ENCODE measurements around the gene CYP19A1.
"Not testable (repeated sequence)": the region's sequence is repeated elsewhere in the genome, so short reads cannot be mapped to it uniquely, and the experiment has no call there.

The CYP19A1 gene

GRCh38 chr15:51298620-51299019, 39.8 kb downstream of the CYP19A1 start:
- no peak for DNase-seq (ENCODE audit: low read depth in 2 of 2)

DNA sequence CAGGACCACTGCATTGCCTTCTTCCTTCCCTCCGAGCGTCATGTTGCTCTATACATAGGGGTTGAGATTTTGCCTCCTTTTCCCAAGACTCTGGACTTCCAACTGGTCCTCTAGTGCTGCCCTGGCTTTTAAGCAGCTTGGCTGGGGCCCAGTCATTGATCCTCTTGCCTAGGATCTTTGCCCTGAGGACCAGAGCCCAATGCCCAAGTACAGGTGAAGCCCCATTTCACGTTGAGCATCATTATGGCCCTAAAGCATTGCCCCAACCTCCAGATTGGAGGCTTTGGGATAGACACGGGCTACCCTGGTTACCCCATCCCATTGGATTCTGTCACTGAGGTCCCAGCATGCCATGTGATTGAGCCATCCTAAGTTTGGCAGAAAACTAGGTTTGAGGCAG, 47.7 kb downstream of the CYP19A1 start:
- no peak for DNase-seq (ENCODE audit: low read depth in 2 of 2)

DNA sequence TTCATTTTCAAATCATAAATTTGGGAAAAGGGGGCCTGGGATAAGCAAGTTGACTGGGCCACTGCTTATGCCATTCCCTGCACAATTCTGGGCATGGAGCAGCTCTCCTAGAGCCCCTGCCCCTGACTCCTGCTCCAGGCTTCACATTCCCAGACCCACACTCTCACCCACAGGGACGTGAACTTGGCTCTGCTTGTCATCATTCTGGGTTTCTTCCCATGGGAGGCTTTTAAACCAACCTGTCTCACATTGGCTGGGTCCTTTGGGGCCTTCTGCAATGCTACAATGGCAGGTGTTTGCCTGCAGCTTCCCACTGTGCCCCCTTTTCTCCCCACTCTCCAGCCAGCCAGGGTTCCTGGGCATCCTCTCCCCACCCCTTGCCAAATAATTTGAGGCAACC, 49.1 kb downstream of the CYP19A1 start:
- no peak for DNase-seq (ENCODE audit: low read depth in 2 of 2)

- DNase-seq (ENCODE audit: low read depth in 2 of 2): no peak
Observed at GRCh38 chr15:51288143-51289065, 50.0 kb downstream of the CYP19A1 start.

DNA sequence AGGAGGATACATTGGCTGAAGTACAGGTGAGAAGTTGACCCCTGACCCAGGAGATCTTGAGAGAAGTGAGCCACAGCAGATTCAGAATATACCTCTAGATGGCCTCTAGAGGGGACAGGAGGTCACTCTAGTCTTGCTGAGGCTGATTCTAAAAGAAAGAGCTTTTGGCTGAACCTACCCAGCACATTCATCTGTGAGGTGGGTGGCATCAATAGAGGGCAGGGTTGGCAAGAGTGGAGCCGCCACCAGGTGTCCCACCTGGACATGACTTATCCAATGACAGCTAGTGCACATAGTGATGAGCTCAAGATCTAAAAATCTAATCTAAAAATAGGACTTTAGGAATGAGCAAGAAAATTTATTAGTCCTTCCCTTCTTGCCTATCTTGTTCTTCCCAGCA, 51.6 kb downstream of the CYP19A1 start:
- DNase-seq (ENCODE audit: low read depth in 2 of 2): no peak

- no peak for DNase-seq (ENCODE audit: low read depth in 2 of 2)
Observed at GRCh38 chr15:51285399-51285798, 53.0 kb downstream of the CYP19A1 start.

DNA sequence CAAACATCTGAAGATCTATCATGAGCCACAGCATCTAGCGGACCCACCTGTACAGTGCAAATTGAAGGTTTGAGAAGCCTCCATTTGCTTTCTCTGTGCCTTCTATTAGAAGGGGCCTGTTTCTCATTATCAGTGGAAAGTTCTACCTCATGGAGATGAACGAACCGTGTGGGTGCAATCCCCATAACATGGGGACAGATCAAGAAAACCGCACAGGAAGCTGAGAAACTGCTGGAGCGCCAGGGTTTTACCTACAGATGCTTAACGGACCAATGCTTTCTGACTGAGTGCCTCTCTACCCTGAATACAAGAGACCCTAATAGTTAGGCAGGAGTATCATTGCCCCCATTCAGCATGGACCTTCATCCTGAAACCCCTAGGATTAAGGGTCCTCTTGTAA, 53.5 kb downstream of the CYP19A1 start:
- no peak for DNase-seq (ENCODE audit: low read depth in 2 of 2)

GRCh38 chr15:51283026-51283425, 55.4 kb downstream of the CYP19A1 start:
- no peak for DNase-seq (ENCODE audit: low read depth in 2 of 2)

- DNase-seq (ENCODE audit: low read depth in 2 of 2): not testable (repeated sequence)
Observed at GRCh38 chr15:51282241-51282640, 56.2 kb downstream of the CYP19A1 start.

- no peak for DNase-seq (ENCODE audit: low read depth in 2 of 2)
Observed at GRCh38 chr15:51281368-51281967, 56.9 kb downstream of the CYP19A1 start.

DNA sequence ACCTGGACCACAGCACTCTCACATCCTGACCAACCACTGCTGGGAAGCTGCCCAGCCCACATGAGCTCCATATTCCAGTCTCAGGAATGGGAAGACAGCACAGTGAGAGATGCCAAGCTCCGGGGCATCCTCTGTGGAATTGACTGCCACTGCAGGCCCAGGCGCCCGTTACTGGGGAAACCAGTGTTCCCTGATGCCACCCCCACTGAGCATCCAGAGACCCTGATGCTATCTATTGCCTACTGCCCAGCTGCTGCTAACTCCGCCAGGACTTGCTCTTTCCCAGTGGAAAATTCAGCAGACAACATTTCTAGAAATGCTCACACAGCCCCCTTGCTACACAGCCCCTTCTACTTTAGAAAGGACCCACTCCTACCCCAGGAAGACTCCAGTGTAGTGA, 57.6 kb downstream of the CYP19A1 start:
- DNase-seq (ENCODE audit: low read depth in 2 of 2): no peak

DNA sequence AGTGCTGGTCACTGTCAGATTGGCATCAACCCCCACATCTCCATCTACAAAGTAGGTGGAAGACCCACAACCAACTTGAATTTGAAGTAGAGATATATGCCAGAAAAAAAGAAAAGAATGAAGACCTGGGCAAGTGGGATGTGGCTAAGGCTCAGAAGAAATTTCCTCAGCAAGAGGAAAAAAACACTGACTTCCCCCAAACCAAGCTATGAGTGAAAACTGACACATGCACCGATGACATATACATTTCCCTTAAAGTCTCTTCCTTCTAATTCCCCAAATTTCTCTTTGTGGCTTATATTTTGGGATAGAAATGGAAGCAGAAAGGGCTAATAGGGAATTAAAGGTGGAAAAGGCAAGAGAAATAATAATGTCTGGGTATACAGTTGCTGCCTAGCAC, 59.0 kb downstream of the CYP19A1 start:
- no peak for DNase-seq (ENCODE audit: low read depth in 2 of 2)

- no peak for DNase-seq (ENCODE audit: low read depth in 2 of 2)
Observed at GRCh38 chr15:51277101-51277500, 61.3 kb downstream of the CYP19A1 start.

GRCh38 chr15:51274956-51275355, 63.4 kb downstream of the CYP19A1 start:
- no peak for DNase-seq (ENCODE audit: low read depth in 2 of 2)

DNA sequence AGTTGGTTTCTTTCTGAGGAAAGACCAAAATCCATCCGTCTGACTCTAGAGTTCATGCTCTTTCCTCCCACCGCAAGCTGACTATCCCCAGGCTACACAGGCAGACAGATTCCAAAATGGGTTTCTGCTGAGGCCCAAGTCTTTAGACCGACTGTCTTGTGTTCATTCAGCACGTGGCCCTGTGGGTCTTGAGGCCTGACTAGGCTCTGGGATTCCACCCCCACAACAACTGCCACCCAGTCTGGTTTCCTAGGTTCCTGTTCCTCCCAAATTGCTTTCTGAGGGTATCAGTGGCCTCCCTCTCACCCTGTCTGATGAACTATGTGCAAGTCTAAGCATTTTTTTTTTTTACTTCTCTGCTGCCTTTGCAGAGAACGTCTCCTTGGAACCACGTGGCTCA, 67.7 kb downstream of the CYP19A1 start:
- no peak for DNase-seq (ENCODE audit: low read depth in 2 of 2)

DNA sequence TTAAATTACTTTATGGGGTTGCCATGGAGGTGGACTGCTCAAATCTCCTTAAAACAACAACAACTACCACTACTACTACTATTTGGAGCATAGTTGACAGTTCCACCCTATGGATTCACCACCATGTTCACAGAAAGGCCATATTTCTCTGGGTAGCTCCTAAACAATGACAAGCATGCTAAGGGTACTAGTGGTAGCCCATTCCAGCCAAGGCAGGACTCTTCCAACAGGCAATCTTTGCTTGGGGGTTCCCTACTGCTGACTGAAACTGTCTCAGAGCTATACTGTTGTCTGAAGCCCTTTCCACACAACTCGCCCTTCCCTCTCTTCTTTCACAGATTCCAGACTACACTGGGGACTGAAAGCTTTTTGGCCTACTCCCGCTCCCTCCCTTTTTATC, 68.9 kb downstream of the CYP19A1 start:
- DNase-seq (ENCODE audit: low read depth in 2 of 2): no peak

GRCh38 chr15:51267703-51268083, 70.7 kb downstream of the CYP19A1 start:
- DNase-seq (ENCODE audit: low read depth in 2 of 2): no peak

DNA sequence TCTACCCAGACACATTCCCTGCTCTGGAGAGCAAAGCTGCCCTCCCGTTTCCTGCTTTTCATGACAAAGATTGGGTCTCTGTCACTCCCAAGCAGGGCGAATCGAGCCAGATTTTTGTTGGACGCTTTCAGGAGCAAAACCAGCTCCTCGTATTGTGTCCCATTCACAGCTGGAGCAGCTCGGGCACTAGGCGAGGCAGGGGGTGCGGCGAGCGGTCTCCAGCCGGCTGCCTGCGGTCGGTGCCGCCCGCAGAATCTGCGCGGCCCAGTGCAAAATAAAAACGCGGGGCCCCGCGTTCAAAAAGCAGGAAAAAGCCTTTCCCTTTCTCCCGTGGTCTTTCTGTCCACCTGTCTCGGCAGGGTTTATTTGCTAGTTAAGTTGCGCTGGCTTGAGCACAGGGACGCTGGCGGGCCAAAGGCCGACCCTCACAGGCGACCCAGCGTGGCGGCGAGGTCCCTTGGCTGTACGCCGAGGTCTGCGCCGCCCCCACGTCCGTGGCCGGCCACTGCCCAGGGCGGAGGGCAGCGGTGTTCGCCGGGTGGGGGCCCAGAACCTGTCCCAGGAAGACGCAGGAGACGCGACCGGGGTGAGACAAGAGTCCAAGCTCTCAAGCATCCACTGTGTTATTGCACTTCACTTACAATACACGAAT, 71.2 kb downstream of the CYP19A1 start:
- no peak for DNase-seq (ENCODE audit: low read depth in 2 of 2)

DNA sequence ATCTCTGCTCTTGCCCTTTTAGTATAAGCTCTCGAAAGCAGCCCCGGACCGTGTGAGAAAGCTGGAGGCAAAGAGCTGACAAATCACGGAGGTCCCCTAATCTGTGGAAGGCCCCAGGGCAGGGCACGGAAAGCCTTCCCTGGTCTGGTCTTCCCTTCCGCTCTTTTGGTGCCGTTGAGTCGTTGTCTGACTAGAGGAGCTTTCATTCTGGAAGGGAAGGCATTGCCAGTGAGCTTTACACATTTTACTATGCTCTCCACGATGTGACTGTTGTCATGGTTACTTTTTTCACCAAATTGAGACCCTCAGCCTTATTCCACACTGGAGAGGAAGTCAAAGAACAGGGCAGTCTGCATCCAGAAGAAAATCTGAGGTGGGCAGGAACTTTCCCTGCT, 71.7 kb downstream of the CYP19A1 start:
- no peak for DNase-seq (ENCODE audit: low read depth in 2 of 2)

DNA sequence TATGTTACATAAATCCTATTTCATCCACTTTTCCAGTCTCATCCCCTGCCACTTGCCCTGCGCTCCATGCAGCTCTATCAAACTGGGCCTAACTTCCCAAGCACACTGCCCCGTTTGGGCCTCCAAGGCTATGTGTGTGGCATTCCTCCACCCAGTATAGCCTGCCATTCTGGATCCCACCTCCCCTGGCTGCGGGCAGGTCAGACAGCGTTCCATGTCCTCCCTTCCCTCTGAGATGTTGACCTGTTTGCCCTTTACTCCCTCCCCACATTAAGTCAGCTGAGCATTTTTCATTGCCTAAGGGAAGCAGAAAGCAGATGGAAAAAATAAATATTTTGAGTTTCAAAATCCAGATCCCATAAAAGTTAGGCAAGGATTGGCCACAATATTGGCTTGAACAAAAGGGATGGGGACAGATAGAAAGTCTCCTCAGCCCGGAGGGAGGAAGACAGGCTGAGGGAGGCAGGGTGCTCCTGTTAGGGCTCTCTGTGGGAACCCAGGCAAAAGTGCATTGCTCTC, 73.3 kb downstream of the CYP19A1 start:
- no peak for DNase-seq (ENCODE audit: low read depth in 2 of 2)

- no peak for DNase-seq (ENCODE audit: low read depth in 2 of 2)
Observed at GRCh38 chr15:51263726-51264125, 74.7 kb downstream of the CYP19A1 start.

DNA sequence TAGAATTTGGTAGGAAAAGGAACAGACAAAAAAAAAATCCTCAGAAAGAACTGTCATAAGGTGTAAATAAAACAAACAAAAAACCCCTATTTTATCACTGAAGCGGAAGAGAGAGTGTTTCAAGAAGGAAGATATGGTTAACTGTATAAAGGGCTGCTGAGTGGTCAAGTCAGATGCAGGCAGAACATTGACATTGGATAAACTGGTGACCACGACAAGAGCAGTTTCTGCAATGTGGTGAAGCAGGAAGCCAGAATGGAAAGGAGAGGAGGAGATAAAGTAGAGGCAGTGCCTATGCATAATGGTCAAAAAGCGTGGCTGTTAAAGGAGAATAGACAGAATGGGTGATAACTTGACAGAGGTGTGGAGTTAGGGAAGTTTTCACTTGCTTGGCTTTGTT, 75.3 kb downstream of the CYP19A1 start:
- DNase-seq (ENCODE audit: low read depth in 2 of 2): no peak

- DNase-seq (ENCODE audit: low read depth in 2 of 2): no peak
Observed at GRCh38 chr15:51262463-51262862, 75.9 kb downstream of the CYP19A1 start.

All from stimulated activated CD4-positive, alpha-beta T cell treated with anti-CD3 and anti-CD28 coated beads, Interleukin-12 subunit alpha, Interleukin-12 subunit beta, amount 100 ng/mL, for 24 hours (primary cell).